AG09319 (cell line): ENCODE results near the gene TSPAN32.
"Not testable (repeated sequence)": the region's sequence is repeated elsewhere in the genome, so short reads cannot be mapped to it uniquely, and the experiment has no call there.

Experiments used
- DNase-seq: peaks from one replicate; pipeline ENCODE4 v3.0.0-alpha.2; 2010; ENCODE audit warnings: low read depth; ENCODE audit errors: extremely low read depth
- CTCF ChIP-seq: IDR thresholded peaks from 2 replicates; pipeline ENCODE4 v1.5.1; 2011; ENCODE audit warnings: low read depth, mild to moderate bottlenecking, inconsistent platforms, low read length, moderate library complexity

TSPAN32 gene

DNA sequence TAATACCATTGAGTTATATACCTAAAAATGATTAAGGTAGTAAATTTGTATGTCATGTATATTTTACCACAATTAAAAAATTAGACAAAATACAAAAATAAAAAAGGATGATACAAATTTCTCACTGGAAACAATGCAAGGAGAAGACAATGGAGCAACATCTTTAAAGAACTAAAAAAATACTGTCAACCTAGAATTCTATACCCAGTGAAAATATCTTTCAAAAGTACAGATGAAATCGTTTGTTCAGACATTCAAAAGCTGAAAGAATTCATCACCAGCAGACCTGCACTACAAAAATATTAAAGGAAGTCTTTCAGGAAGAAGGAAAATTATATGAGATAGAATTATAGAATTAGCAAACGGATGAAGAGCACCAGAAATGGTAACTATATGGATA is 21.6 kb upstream of the TSPAN32 start:
- no peak for DNase-seq
- TF ChIP-seq CTCF: no peak

GRCh38 chr11:2286350-2286749 is 15.5 kb upstream of the TSPAN32 start:
- not testable (repeated sequence) for DNase-seq

- DNase-seq: no peak
- no peak for TF ChIP-seq CTCF
Observed at GRCh38 chr11:2287091-2287490, 14.7 kb upstream of the TSPAN32 start.

DNA sequence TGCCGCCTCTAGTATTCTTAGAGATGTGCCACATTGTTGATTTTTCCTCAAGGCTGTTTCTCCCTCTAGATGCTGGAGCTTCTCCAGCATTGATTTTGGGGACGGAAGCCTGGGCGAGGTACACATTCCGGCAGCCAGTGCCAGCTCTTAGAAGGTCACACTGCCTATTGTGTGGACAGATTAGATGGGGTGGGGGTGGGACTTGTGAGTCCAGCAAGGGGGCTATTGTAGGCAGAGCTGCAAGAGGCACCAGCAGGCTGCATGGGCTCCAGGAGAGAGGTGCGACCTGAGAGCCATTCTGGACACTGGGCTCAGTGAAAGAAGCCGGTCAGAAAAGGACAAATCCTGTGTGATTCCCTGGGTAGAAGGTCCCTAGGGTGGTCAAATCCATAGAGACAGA is 12.5 kb upstream of the TSPAN32 start:
- no peak for DNase-seq
- no peak for TF ChIP-seq CTCF

- TF ChIP-seq CTCF: no peak
- DNase-seq: no peak
Observed at GRCh38 chr11:2289859-2290258, 12.0 kb upstream of the TSPAN32 start.

DNA sequence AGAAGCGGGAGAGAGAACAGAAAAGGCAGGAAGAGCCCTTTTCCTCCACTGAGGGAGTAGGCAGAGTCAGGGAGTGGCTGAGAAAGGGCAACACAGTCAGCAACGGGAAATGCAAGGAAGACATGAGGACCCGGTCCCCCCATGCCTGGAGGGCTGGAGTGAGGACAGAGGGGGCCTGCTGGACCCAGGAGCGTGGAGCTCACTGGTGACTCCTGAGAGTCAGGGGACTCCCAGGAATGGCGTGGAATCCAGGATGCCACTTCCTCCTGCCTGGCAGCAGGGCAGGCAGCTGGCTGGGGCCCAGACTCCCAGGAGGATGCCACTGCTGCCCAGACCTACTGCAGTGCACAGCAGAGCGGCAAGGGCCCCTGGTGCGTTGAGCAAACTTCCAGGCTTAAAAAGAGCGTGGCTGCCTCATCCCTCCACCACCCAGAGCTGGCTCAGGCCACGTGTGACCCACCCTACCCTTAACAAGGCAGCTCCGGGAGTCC is 11.4 kb upstream of the TSPAN32 start:
- no peak for DNase-seq
- TF ChIP-seq CTCF: no peak

GRCh38 chr11:2293531-2293971 is 8.3 kb upstream of the TSPAN32 start:
- TF ChIP-seq CTCF: no peak
- DNase-seq: no peak
